ENCODE data around the gene ACAD8.
A peak's percentile ranks its signal among the peaks of the same experiment; 100 is the strongest.

GRCh38 chr11:134207538-134208239 lies 45.7 kb upstream of the ACAD8 start:
- TF ChIP-seq CTCF (IDR thresholded peaks at IDR 0.05; ENCODE audit: low read length) (peak; percentile 55), EZH2 (optimal IDR thresholded peaks at IDR 0.05; ENCODE audit: low read depth, low read length) (no peak)

All from MM.1S (cell line).